ENCODE results near the gene PGRMC1. TPM values are rescaled to one million over a fixed set of nuclear protein-coding genes. Genes with fewer than 3 reads are reported as not detected.
A peak's percentile ranks its signal among the peaks of the same experiment; 100 is the strongest.
"Not testable (repeated sequence)": the region's sequence is repeated elsewhere in the genome, so short reads cannot be mapped to it uniquely, and the experiment has no call there.

Gene PGRMC1
- total and polyA plus RNA-seq, 4 experiments from 2014 or later = 15.9 to 29.7 (median 19.2) TPM

DNA sequence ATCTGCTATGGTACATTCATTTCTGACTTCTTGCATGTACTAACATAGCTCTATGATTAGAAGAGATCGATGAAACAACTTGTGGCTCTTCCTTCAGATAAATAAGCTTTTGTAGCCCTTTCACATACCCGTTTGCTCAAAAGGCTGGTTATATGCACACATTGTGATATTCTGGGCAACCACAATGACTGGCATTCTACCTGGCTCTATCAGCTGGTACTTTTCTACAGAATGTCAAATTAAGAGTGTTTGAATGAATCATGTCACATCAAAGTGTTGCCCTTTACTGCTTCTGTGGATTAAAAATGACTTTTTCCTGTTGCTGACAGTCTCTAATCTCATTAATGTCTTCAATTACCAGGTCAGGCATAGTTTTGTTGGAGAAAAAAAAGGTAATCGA lies 11.6 kb downstream of the PGRMC1 start:
- Histone ChIP-seq H3K4me3 (ENCODE audit: low read length in 2 of 2) (no peak overlapping the region), H3K27ac (ENCODE audit: low read depth, low read length) (no peak overlapping the region), H3K36me3 (ENCODE audit: insufficient read depth, low read length) (peaks cover 12% of the 10 kb centered on the region), H3K27me3 (ENCODE audit: insufficient read depth, low read length) (no peaks in the 10 kb centered on the region), H3K9me3 (ENCODE audit: control insufficient read depth in 1 of 2, low read length in 2 of 2) (no peaks in the 10 kb centered on the region), H3K4me1 (ENCODE audit: insufficient read depth, low read length) (no peaks in the 10 kb centered on the region)
- ChIA-PET POLR2A (ENCODE audit: partially characterized antibody) (interaction anchor here (1.4 kb wide), 1 partner anchor 11 kb away, joined by 4 read pairs; no protein-coding TSS in a partner anchor), CTCF (ENCODE audit: partially characterized antibody) (no interaction called here)
- Mint-ChIP-seq H3K27me3 (no peaks in the 10 kb centered on the region), H3K27ac (no peak overlapping the region), H3K36me3 (peaks cover 13 to 32% of the 10 kb centered on the region in 2 donors), H3K4me3 (no peak overlapping the region), H3K4me1 (peaks cover 0 to 3% (median under 1%) of the 10 kb centered on the region in 4 donors), H3K9me3 (no peaks in the 10 kb centered on the region)
- no peak for DNase-seq
- intact Hi-C loops (cut with micrococcal nuclease) = no loop called here

DNA sequence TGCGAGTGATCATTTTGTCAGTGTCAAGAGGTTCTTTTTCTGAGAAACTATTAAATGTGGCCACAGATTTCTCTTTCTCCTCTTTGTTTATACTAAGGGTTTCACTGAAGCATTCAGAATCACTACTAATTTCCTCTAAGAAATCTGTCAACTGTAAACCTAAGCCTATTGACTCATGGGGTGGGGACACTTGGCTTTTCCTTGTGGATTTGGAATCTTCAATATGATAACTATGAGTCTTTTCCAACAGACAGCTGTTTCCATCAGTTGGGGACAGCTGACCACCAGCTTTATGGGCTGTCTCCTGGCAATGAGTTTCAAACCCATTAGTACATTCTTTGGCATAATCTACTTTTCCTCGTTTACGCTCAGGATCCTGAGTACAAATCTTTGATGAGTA lies 13.8 kb downstream of the PGRMC1 start:
- Mint-ChIP-seq H3K4me3 (no peak overlapping the region), H3K36me3 (peaks cover 9 to 13% of the 10 kb centered on the region in 2 donors), H3K4me1 (peaks cover 0 to 1% (median 0%) of the 10 kb centered on the region in 4 donors), H3K9me3 (no peaks in the 10 kb centered on the region), H3K27ac (no peak overlapping the region), H3K27me3 (peaks cover 0 to 1% of the 10 kb centered on the region in 2 donors)
- no peak for DNase-seq
- CTCF ChIA-PET (ENCODE audit: partially characterized antibody) = no interaction called here
- no peaks in the 10 kb centered on the region for H3K4me1 ChIP-seq (ENCODE audit: insufficient read depth, low read length)
- intact Hi-C loops (cut with micrococcal nuclease) = no loop called here
- no peaks in the 10 kb centered on the region for H3K27me3 ChIP-seq (ENCODE audit: insufficient read depth, low read length)
- no peaks in the 10 kb centered on the region for H3K36me3 ChIP-seq (ENCODE audit: insufficient read depth, low read length)
- no peak overlapping the region for H3K4me3 ChIP-seq (ENCODE audit: low read length in 2 of 2)
- H3K9me3 ChIP-seq (ENCODE audit: control insufficient read depth in 1 of 2, low read length in 2 of 2) = no peaks in the 10 kb centered on the region
- POLR2A ChIA-PET (ENCODE audit: partially characterized antibody) = no interaction called here
- no peak overlapping the region for H3K27ac ChIP-seq (ENCODE audit: low read depth, low read length)

DNA sequence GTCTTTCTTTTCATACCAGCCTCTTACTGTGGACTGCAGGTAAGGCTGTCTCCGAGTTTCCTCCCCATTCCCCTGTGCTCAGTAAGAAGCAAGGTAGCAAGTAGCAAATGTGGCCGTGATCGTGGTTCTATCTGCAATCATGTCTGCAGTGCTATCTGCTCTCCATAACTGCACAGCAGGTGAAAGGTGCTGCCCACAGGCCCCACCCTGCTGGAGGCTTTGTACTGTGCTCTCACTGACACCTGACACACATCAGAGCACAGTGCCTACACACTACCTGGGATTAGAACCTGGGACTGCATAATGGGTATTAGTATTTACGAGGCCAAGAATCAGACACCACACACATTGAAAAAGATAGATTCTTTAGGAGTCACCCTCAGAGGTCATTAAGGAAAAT lies 15.3 kb downstream of the PGRMC1 start:
- H3K9me3 Mint-ChIP-seq = no peaks in the 10 kb centered on the region
- no peaks in the 10 kb centered on the region for H3K4me1 Mint-ChIP-seq
- H3K27ac ChIP-seq (ENCODE audit: low read depth, low read length) = no peak overlapping the region
- intact Hi-C loops (cut with micrococcal nuclease) = no loop called here
- H3K4me1 ChIP-seq (ENCODE audit: insufficient read depth, low read length) = no peaks in the 10 kb centered on the region
- ChIA-PET CTCF (ENCODE audit: partially characterized antibody) (no interaction called here), POLR2A (ENCODE audit: partially characterized antibody) (no interaction called here)
- H3K36me3 Mint-ChIP-seq = peaks cover 3 to 4% of the 10 kb centered on the region in 2 donors
- no peaks in the 10 kb centered on the region for H3K27me3 ChIP-seq (ENCODE audit: insufficient read depth, low read length)
- no peaks in the 10 kb centered on the region for H3K9me3 ChIP-seq (ENCODE audit: control insufficient read depth in 1 of 2, low read length in 2 of 2)
- no peak overlapping the region for H3K4me3 ChIP-seq (ENCODE audit: low read length in 2 of 2)
- H3K27me3 Mint-ChIP-seq = peaks cover 0 to 1% of the 10 kb centered on the region in 2 donors
- no peak for DNase-seq
- no peaks in the 10 kb centered on the region for H3K36me3 ChIP-seq (ENCODE audit: insufficient read depth, low read length)
- no peak overlapping the region for H3K27ac Mint-ChIP-seq
- no peak overlapping the region for H3K4me3 Mint-ChIP-seq

DNA sequence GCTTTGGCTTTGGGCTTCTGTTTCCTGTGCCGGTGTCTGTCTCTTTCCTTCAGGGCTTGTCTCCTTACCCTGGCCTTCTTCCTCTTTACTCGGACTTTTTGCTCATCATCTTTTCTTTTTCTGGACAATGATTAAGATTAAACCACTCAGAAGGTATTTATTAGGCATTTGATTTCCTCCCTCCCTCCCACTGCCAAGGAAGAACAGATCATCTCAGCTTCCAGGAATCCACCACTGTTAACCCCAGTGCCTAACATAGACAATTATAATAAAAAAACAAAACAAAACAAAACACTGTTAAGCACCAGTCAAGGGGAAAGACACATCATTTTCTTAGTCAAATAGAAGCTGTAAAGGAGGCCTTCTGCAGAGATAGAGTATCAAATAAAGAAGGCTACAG lies 16.6 kb downstream of the PGRMC1 start:
- intact Hi-C loops (cut with micrococcal nuclease) = no loop called here
- no peaks in the 10 kb centered on the region for H3K4me1 ChIP-seq (ENCODE audit: insufficient read depth, low read length)

DNA sequence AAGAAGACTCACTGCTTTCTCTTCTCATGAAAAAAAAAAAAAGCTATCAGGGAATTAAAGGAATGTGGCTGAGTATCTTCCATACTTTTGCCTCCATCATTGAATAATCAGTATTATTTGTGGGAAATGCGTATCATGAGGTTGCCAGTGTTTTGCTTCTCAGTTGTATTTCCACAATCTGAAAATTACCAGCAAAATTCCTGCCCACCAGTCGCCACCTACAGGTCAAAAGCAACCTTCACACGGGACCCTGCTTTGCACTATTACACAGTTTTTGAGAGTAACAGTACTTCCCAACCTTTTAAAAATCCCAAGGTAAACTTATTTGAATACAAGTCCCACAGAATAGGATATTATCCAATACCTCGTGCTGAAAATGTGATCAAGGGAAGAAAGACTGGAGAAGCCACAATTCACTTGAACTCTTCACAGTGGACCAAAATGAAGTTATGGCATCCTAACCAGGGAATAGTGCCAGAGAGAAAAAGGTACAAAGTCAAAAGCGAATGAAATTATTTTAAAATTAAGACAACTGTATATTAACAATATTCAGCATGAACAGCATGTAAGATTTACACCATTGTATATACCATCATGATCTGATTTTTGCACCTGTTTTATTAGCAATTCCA lies 30.4 kb downstream of the PGRMC1 start:
- Histone ChIP-seq H3K36me3 (ENCODE audit: insufficient read depth, low read length) (no peaks in the 10 kb centered on the region), H3K4me3 (ENCODE audit: low read length in 2 of 2) (no peak overlapping the region), H3K9me3 (ENCODE audit: control insufficient read depth in 1 of 2, low read length in 2 of 2) (no peaks in the 10 kb centered on the region), H3K27me3 (ENCODE audit: insufficient read depth, low read length) (no peaks in the 10 kb centered on the region), H3K27ac (ENCODE audit: low read depth, low read length) (no peak overlapping the region), H3K4me1 (ENCODE audit: insufficient read depth, low read length) (no peaks in the 10 kb centered on the region)
- CTCF ChIA-PET (ENCODE audit: partially characterized antibody) = interaction anchor here (0.7 to 2.7 kb wide), 8 partner anchors 8 to 150 kb away, joined by 3 to 23 read pairs (median 4); no protein-coding TSS in a partner anchor
- Mint-ChIP-seq H3K4me1 (no peaks in the 10 kb centered on the region), H3K27ac (no peak overlapping the region), H3K9me3 (peaks cover 0 to 1% (median 0%) of the 10 kb centered on the region in 8 donors), H3K36me3 (no peaks in the 10 kb centered on the region), H3K27me3 (peaks cover 6 to 8% of the 10 kb centered on the region in 2 donors), H3K4me3 (no peak overlapping the region)
- intact Hi-C loops (cut with micrococcal nuclease) = loop anchor here (1.0 to 2.0 kb wide), 4 partner anchors 121 to 419 kb away; no protein-coding TSS in a partner anchor
- peak in 3 of 5 donors; percentile 11 to 24 (median 13) for DNase-seq
- POLR2A ChIA-PET (ENCODE audit: partially characterized antibody) = no interaction called here

More for the DNA sequence above, 16.6 kb downstream of the PGRMC1 start:
- H3K4me3 ChIP-seq (ENCODE audit: low read length in 2 of 2) = no peak overlapping the region
- CTCF ChIA-PET (ENCODE audit: partially characterized antibody) = no interaction called here
- no peak overlapping the region for H3K27ac ChIP-seq (ENCODE audit: low read depth, low read length)
- Mint-ChIP-seq H3K4me1 (no peaks in the 10 kb centered on the region), H3K36me3 (peaks cover 3 to 4% of the 10 kb centered on the region in 2 donors), H3K9me3 (no peaks in the 10 kb centered on the region), H3K27me3 (peaks cover 0 to 3% of the 10 kb centered on the region in 2 donors), H3K4me3 (no peak overlapping the region), H3K27ac (peak overlapping the region in 1 of 7 donors; percentile 6)
- H3K27me3 ChIP-seq (ENCODE audit: insufficient read depth, low read length) = no peaks in the 10 kb centered on the region
- H3K36me3 ChIP-seq (ENCODE audit: insufficient read depth, low read length) = no peaks in the 10 kb centered on the region
- H3K9me3 ChIP-seq (ENCODE audit: control insufficient read depth in 1 of 2, low read length in 2 of 2) = no peaks in the 10 kb centered on the region
- DNase-seq = no peak
- POLR2A ChIA-PET (ENCODE audit: partially characterized antibody) = no interaction called here

DNA sequence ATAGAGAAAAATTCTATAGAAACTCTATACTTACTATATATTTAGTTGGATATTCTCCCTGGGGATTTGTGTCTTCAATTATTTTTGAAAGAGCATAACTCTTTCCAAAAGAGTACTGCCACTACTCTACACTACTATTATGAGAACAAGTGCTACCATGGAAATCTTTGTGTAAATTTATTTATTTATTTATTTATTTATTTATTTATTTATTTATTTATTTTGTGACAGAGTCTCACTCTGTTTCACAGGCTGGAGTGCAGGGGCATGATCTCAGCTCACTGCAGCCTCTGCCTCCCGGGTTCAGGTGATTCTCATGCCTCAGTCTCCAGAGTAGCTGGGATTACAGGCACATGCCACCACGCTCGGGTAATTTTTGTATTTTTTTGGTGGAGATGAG lies 31.0 kb downstream of the PGRMC1 start:
- H3K36me3 ChIP-seq (ENCODE audit: insufficient read depth, low read length); H3K36me3 Mint-ChIP-seq; H3K27me3 ChIP-seq (ENCODE audit: insufficient read depth, low read length); H3K4me1 ChIP-seq (ENCODE audit: insufficient read depth, low read length); H3K4me1 Mint-ChIP-seq; H3K9me3 ChIP-seq (ENCODE audit: control insufficient read depth in 1 of 2, low read length in 2 of 2); H3K27ac Mint-ChIP-seq; H3K27me3 Mint-ChIP-seq; POLR2A ChIA-PET (ENCODE audit: partially characterized antibody); H3K4me3 ChIP-seq (ENCODE audit: low read length in 2 of 2); H3K9me3 Mint-ChIP-seq; H3K27ac ChIP-seq (ENCODE audit: low read depth, low read length); H3K4me3 Mint-ChIP-seq; DNase-seq: not testable (repeated sequence)
- intact Hi-C loops (cut with micrococcal nuclease) = loop anchor here (2.0 kb wide), 1 partner anchor 262 kb away; no protein-coding TSS in a partner anchor
- CTCF ChIA-PET (ENCODE audit: partially characterized antibody) = interaction anchor here (1.4 kb wide), 1 partner anchor 151 kb away, joined by 4 read pairs; no protein-coding TSS in a partner anchor

DNA sequence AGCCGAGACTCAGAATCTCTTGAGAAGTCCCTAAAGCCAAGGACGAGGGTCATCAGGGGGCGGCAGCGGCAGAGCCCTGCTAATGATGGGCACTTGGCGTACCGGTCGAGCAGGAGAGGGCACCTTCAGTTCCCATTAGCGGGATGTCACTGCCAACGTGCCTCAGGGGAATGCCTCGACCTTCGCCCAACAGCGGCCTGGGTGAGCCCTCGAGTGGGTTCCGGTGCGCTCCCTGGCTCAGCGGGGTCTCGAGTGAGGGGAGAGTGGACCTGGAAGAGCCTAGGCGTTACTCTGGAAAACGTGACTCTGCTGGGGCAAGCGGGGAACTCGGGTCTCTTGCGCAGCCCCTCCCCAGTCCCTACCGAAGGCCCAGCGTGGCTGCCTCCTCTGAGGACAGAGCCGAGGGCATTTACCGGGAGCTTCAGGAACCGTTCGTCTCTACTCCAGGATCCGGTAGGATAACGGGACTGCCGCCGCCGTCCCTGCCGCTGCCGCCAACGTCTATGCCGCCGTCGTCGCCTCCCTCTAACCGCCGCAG lies 36.9 kb downstream of the PGRMC1 start:
- Mint-ChIP-seq H3K4me1 (peaks cover 2 to 9% (median 8%) of the 10 kb centered on the region in 4 donors), H3K9me3 (peaks cover 0 to 1% (median 0%) of the 10 kb centered on the region in 8 donors), H3K27me3 (peaks cover 7 to 16% of the 10 kb centered on the region in 2 donors), H3K27ac (no peak overlapping the region), H3K36me3 (no peaks in the 10 kb centered on the region), H3K4me3 (peak overlapping the region in 4 of 8 donors; percentile 74 to 84 (median 82))
- Histone ChIP-seq H3K36me3 (ENCODE audit: insufficient read depth, low read length) (no peaks in the 10 kb centered on the region), H3K4me3 (ENCODE audit: low read length in 2 of 2) (no peak overlapping the region), H3K27ac (ENCODE audit: low read depth, low read length) (no peak overlapping the region), H3K4me1 (ENCODE audit: insufficient read depth, low read length) (peaks cover 5% of the 10 kb centered on the region), H3K9me3 (ENCODE audit: control insufficient read depth in 1 of 2, low read length in 2 of 2) (no peaks in the 10 kb centered on the region), H3K27me3 (ENCODE audit: insufficient read depth, low read length) (no peaks in the 10 kb centered on the region)
- ChIA-PET CTCF (ENCODE audit: partially characterized antibody) (interaction anchor here (1.1 to 1.2 kb wide), 2 partner anchors 18 to 36 kb away, joined by 3 to 5 read pairs; no protein-coding TSS in a partner anchor), POLR2A (ENCODE audit: partially characterized antibody) (interaction anchor here (0.6 kb wide), 1 partner anchor 15 kb away, joined by 3 read pairs; no protein-coding TSS in a partner anchor)
- no peak for DNase-seq
- intact Hi-C loops (cut with micrococcal nuclease) = loop anchor here (2.0 kb wide), 1 partner anchor 36 kb away; the partner anchor contains the start of gene PGRMC1

All from CD4-positive, alpha-beta memory T cell (primary cell).